ENCODE results near the gene OTUB1. TPM values are rescaled to one million over a fixed set of nuclear protein-coding genes. Genes with fewer than 3 reads are reported as not detected.
"Not testable (repeated sequence)": the region's sequence is repeated elsewhere in the genome, so short reads cannot be mapped to it uniquely, and the experiment has no call there.

Gene OTUB1
- total and polyA plus RNA-seq, 8 donors, result 33.6 to 161 (median 53.3) TPM

GRCh38 chr11:63970902-63971301, 15.3 kb upstream of the OTUB1 start:
- Histone ChIP-seq H3K36me3 (peaks cover 0 to 1% (median 0%) of the 10 kb centered on the region in 4 donors), H3K9me3 (no peaks in the 10 kb centered on the region), H3K4me3 (no peak overlapping the region), H3K4me1 (peaks cover 8 to 15% (median 14%) of the 10 kb centered on the region in 4 donors), H3K27me3 (peaks cover 0 to 8% (median 4%) of the 10 kb centered on the region in 3 donors), H3K27ac (no peak overlapping the region)
- WGBS, 5 donors, result 59 to 76% (median 72%) methylated on average over 5 of the region's 5 CpGs
- no peak for TF ChIP-seq POLR2A (IDR thresholded peaks at IDR 0.05)
- TF ChIP-seq POLR2AphosphoS5 (IDR thresholded peaks at IDR 0.05), result no peak
- TF ChIP-seq EP300 (IDR thresholded peaks at IDR 0.05), result no peak
- DNase-seq, result no peak
- intact Hi-C loops (cut with DNase I; ENCODE audit: low total_unique reads), result no loop called here

GRCh38 chr11:63973912-63974258, 12.4 kb upstream of the OTUB1 start:
- DNase-seq; intact Hi-C loops (cut with DNase I; ENCODE audit: low total_unique reads); H3K9me3 ChIP-seq; H3K27me3 ChIP-seq: not testable (repeated sequence)
- Histone ChIP-seq H3K36me3 (peaks cover 0 to 14% (median 9%) of the 10 kb centered on the region in 4 donors), H3K4me1 (peaks cover 19 to 43% (median 35%) of the 10 kb centered on the region in 4 donors), H3K27ac (peak overlapping the region in 2 of 5 donors; percentile 92 to 97), H3K4me3 (peak overlapping the region in 3 of 4 donors; percentile 16 to 78 (median 75))
- 60 to 66% (median 61%) methylated on average over 18 of the region's 18 CpGs for WGBS, 5 donors

- Histone ChIP-seq H3K27ac (peak within 1 kb of the TSS; percentile 90 to 97 (median 96)), H3K4me1 (peaks cover 19 to 49% (median 39%) of the 10 kb centered on the region in 4 donors), H3K9me3 (no peaks in the 10 kb centered on the region), H3K27me3 (peaks cover 0 to 8% (median 4%) of the 10 kb centered on the region in 3 donors), H3K4me3 (peak within 1 kb of the TSS; percentile 75 to 96 (median 78)), H3K36me3 (peaks cover 0 to 21% (median 11%) of the 10 kb centered on the region in 4 donors)
- DNase-seq, result peak; percentile 98 to 100
- 0 to 1% (median 0%) methylated on average over 36 to 67 of the region's 67 CpGs for WGBS, 5 donors
- TF ChIP-seq CTCF (IDR thresholded peaks at IDR 0.05) (peak in 1 of 7 experiments; percentile 15), EP300 (IDR thresholded peaks at IDR 0.05) (no peak), POLR2AphosphoS5 (IDR thresholded peaks at IDR 0.05) (peak; percentile 64 to 94 (median 85))
- intact Hi-C loops (cut with DNase I; ENCODE audit: low total_unique reads), result no loop called here
These were observed 11.7 kb upstream of the OTUB1 start, which contains the start of gene COX8A for GRCh38 chr11:63974259-63975143. COX8A (plus strand) TSS chr11:63974620; CDS start chr11:63974681, 61 bp downstream.

GRCh38 chr11:63978551-63979239, 7.5 kb upstream of the OTUB1 start:
- peaks cover 0 to 21% (median 11%) of the 10 kb centered on the region in 4 donors for H3K36me3 ChIP-seq
- no peaks in the 10 kb centered on the region for H3K27me3 ChIP-seq
- no peak overlapping the region for H3K4me3 ChIP-seq
- TF ChIP-seq CTCF (IDR thresholded peaks at IDR 0.05) (no peak), POLR2AphosphoS5 (IDR thresholded peaks at IDR 0.05) (no peak), EP300 (IDR thresholded peaks at IDR 0.05) (no peak), POLR2A (IDR thresholded peaks at IDR 0.05) (no peak)
- H3K4me1 ChIP-seq, result peaks cover 19 to 50% (median 39%) of the 10 kb centered on the region in 4 donors
- H3K27ac ChIP-seq, result peak overlapping the region in 1 of 5 donors; percentile 23
- intact Hi-C loops (cut with DNase I; ENCODE audit: low total_unique reads), result no loop called here
- H3K9me3 ChIP-seq, result no peaks in the 10 kb centered on the region
- WGBS, 5 donors, result 37 to 55% (median 50%) methylated on average over 10 of the region's 10 CpGs
- peak in 1 of 2 donors; percentile 54 for DNase-seq

GRCh38 chr11:63979426-63979825, 6.8 kb upstream of the OTUB1 start:
- peak overlapping the region in 2 of 5 donors; percentile 23 for H3K27ac ChIP-seq
- 90 to 95% (median 93%) methylated on average over 4 to 5 of the region's 5 CpGs for WGBS, 5 donors

More at GRCh38 chr11:63979426-63979825, 6.8 kb upstream of the OTUB1 start:
- H3K4me1 ChIP-seq, result peaks cover 19 to 45% (median 35%) of the 10 kb centered on the region in 4 donors
- peaks cover 0 to 21% (median 11%) of the 10 kb centered on the region in 4 donors for H3K36me3 ChIP-seq
- no peak for TF ChIP-seq POLR2AphosphoS5 (IDR thresholded peaks at IDR 0.05)
- TF ChIP-seq POLR2A (IDR thresholded peaks at IDR 0.05), result no peak
- no peak for TF ChIP-seq CTCF (IDR thresholded peaks at IDR 0.05)
- no peak for TF ChIP-seq EP300 (IDR thresholded peaks at IDR 0.05)
- no peaks in the 10 kb centered on the region for H3K27me3 ChIP-seq
- intact Hi-C loops (cut with DNase I; ENCODE audit: low total_unique reads), result no loop called here
- H3K4me3 ChIP-seq, result no peak overlapping the region
- H3K9me3 ChIP-seq, result no peaks in the 10 kb centered on the region
- DNase-seq, result no peak
